ENCODE data around the gene ANTXRL.
"Not testable (repeated sequence)": the region's sequence is repeated elsewhere in the genome, so short reads cannot be mapped to it uniquely, and the experiment has no call there.

ANTXRL gene

DNA sequence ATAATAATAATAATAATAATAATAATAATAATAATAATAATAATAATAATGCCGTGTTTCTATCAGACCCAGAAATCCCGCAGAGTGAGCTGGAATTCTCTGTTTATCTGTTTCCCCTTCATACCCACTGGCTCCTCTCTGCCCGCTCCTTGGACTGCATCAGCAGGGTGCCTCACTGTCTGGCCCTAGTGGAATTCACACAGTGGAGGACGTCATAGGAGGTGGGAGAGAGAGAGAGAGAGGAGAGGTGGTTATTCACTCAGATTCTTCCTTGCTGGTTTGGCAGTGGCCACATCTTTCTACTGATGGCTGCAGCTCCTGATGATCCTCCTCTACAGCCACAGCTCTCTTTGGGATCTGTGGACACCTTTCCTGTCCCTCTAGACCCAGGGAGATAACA lies 78.7 kb downstream of the ANTXRL start:
- DNase-seq (ENCODE audit: low read depth), result not testable (repeated sequence)

DNA sequence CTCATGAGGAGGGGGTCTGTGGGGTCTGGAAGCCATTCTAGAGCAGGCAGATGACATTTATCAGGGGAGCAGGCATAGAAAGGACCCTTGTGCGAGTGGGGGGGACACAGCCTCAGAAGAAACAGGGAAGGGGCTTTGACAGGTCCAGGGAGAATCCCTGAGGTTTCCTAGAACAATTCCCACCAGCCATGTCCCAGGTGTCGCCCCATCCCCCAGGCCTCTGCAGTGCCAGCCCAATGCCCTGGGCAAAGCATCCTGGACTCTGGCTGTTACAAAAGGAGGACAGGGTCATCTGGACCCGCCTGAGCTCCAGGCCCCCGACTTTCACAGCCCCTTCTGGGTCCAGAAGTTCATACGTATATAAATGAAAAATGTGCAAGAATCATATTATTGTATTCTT lies 80.4 kb downstream of the ANTXRL start:
- not testable (repeated sequence) for DNase-seq (ENCODE audit: low read depth)

DNA sequence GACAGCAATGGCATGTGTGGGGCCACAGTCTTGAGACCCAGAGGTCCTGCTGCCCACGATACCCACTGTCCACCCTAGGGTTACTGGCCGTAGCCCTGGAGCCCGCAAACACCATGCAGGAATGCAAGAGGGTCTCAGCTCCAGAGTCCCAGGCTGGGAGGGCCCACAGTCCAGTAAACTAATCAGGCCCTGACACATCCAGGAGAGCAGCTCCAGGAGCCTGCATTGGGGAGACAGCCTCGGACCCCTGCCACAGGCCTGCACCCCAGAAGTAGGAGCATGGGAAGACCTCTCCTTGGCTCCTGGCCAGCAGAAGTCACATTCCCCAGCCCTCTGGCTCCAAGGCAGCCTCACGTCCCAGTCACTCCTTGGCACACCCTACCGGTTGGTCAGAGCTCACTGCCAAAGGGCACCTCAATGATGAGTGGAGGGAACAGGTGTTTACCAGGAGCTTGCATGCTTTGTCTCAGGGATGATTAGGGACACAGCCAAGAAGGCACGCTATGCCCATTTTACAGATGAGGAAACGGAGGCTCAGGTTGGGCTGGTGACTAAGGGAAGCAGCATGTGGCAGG lies 81.0 kb downstream of the ANTXRL start:
- DNase-seq (ENCODE audit: low read depth), result not testable (repeated sequence)

DNA sequence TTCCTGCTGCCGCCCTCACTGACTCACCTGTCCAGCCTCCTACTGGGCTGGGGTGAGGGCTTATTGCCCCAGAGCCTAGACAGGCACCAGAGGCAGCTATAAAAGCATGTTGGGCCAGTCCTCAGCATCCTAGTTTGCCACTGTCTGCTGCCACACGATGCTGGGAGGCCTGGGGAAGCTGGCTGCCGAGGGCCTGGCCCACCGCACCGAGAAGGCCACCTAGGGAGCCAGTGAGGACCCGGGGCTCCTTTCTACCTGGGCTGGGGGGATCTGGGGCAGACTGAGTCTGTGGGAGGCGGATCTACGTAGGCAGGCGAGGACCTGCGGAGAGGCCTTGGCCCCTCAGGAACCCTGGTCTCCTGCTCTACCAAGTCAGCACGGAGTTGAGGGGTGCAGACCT lies 82.2 kb downstream of the ANTXRL start:
- not testable (repeated sequence) for DNase-seq (ENCODE audit: low read depth)

DNA sequence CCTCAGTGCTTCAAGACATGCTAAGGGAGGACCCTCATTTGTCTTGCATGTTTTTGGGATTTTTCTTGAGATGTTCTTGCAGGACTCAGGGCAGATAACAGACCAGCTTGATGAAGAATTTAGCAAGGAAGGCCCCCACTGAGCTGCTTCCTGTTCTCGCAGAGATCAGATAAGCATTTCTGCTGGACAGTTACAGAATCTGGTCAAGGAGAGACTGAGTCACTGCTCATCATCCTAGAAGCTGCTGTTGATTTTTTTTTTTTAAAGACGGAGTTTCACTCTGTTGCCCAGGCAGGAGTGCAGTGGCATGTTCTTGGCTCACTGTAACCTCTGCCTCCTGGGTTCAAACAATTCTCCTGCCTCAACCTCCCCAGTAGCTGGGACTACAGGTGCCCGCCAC lies 87.6 kb downstream of the ANTXRL start:
- DNase-seq (ENCODE audit: low read depth), result not testable (repeated sequence)

DNA sequence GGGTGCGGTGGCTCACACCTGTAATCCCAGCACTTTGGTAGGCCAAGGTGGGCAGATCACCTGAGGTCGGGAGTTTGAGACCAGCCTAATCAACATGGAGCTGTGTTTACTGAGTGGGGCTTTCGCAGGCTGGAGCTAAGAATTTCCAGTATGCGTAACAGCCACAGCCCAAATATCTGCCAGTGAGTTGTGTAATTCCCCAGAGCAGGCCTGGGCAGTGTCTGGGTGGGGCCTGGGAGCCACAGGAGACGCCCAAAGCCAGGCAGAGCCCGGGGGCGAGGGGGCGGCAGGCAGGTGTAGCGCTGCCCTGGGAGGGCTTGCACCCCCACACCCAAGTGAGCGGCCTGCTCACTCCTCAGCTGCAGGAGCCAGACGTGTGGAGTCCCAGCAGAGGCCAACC lies 88.6 kb downstream of the ANTXRL start, which contains the start of gene ANXA8L1:
Gene ANXA8L1, plus strand, starts transcription at position 371 of the 400 bp plus-strand sequence. CDS start 76 bp downstream, outside the sequence.
- not testable (repeated sequence) for DNase-seq (ENCODE audit: low read depth)

DNA sequence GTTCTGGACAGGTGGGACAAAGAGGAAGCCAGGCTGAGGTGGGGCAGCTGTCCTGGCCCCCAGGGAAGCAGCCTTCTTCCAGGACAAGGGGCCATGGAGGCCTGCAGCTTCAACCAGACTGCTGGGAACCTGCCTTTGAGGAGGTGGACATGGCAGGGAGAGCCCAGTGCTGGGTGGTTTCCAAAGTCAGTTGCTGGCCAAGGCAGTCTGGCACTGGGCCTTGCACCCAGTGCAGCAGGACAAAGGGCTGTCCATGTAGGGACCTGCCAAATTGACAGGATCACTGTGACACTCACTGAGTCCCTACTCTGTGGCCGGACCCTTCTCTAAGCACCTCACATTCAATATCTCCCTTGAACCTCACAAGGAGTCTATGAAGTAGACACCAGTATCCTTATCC lies 90.2 kb downstream of the ANTXRL start:
- not testable (repeated sequence) for DNase-seq (ENCODE audit: low read depth)

DNA sequence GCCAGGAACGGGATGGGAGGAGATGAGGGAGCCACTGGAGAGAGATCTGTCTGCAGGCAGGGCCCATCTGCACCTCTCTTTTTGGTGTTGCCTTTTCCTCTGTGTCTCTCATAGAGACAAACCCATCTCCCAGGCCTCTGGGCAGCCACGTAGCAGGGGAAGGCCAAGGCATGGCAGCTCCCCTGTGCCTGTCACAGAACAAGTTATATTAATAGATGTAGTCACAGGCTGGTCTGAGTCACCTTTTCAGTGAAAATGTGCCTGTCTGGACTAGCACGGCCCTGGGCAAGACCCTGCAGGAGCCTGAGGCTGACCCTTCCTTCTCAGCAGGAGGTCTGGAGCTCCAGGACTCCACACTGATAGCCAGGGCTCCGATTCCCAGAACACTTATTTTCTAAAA lies 90.9 kb downstream of the ANTXRL start:
- DNase-seq (ENCODE audit: low read depth), result not testable (repeated sequence)

DNA sequence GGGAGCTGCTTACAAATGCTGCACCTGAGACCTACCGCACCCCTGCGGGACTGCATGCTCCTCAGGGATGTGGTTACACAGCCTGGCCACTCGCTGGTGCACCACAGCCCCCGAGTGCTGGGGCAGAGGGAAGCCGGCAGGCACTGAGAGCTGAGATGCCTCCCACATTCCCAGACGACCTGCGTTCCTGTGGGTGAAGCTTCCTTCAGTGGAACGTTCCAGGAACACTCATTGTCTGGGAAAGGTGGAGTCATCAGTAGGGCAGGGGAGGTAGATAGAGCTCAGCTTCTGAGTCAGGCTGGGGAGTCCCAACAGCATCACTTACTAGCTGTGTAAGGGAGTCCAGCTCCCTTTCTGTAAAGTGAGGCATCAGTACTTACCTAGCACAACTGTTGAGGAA lies 91.3 kb downstream of the ANTXRL start:
- not testable (repeated sequence) for DNase-seq (ENCODE audit: low read depth)

DNA sequence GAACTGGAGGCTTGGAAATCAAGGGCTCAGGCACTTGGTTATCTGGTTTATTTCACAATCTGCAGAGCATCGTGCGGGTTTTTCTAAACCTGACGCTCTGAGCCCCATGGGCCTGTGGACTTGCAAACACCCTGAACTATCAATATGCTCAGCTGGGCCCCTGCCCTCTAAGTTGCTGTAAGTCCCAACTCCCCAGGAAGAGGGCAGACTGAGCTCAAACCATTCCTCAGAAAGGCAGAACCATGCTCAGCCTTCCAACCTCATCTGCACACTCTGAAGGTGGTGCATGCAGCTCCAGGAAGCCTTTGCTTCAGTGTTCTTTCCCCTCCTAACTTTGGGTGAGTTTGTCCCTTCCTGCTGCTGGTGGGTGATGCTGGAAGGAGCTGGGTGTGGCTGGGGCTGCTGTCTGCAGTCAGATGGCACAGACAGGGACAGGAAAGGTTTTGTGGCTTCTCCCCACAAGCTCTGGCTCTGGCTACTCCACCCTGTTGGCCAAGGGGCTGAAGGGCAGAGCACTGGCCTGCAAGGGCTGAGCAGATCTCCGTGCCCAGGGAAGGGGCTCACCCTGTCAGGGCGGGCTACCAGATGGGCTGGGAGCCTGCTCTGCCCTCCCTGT lies 92.5 kb downstream of the ANTXRL start:
- DNase-seq (ENCODE audit: low read depth), result not testable (repeated sequence)
